K562 (cell line): ENCODE measurements around the gene PTPN5. TPM values are rescaled to one million over a fixed set of nuclear protein-coding genes. Genes with fewer than 3 reads are reported as not detected.

Experiments
- ARNT ChIP-seq, 2 experiments: fragments of 450-650 bp; IDR thresholded peaks; 2 replicates each; pipeline ENCODE4 v1.6.1; 2016; ENCODE audit warnings: mild to moderate bottlenecking in 1 of 2
- ATF1 ChIP-seq, 2 experiments: fragments of 450-650 bp in 1 of 2; IDR thresholded peaks; 2 replicates each; pipeline ENCODE4 v1.6.1; 2016; ENCODE audit warnings: missing compliant biosample characterization in 1 of 2, missing genetic modification characterization in 1 of 2
- BACH1 ChIP-seq: fragments of 200-800 bp; sonication (Bioruptor generic); IDR thresholded peaks from 2 replicates; pipeline ENCODE4 v1.6.1; 2016; ENCODE audit warnings: missing genetic modification characterization, missing compliant biosample characterization
- BCL6 ChIP-seq: fragments of 250-450 bp; sonication (Bioruptor Pico); IDR thresholded peaks from 2 replicates; pipeline ENCODE4 v1.4.0; 2020
- BMI1 ChIP-seq: fragments of 150-350 bp; IDR thresholded peaks from 2 replicates; pipeline ENCODE4 v1.6.1; 2014; ENCODE audit warnings: low read length
- BRD4 ChIP-seq: fragments of 200-600 bp; sonication (generic); IDR thresholded peaks from 2 replicates; pipeline ENCODE4 v1.6.1; 2017; ENCODE audit warnings: inconsistent platforms
- CBX5 ChIP-seq: IDR thresholded peaks from 2 replicates; pipeline ENCODE4 v1.6.1; 2014; ENCODE audit warnings: low read depth, borderline replicate concordance
- COPS2 ChIP-seq: fragments of 450-650 bp; conservative IDR thresholded peaks from 2 replicates; pipeline ENCODE4 v1.6.1; 2016; ENCODE audit warnings: mild to moderate bottlenecking, moderate library complexity
- EWSR1 ChIP-seq: fragments of 450-650 bp; IDR thresholded peaks from 2 replicates; pipeline ENCODE4 v1.6.1; 2018; ENCODE audit warnings: borderline replicate concordance, mild to moderate bottlenecking, low read depth, moderate library complexity; ENCODE audit not compliant: partially characterized antibody
- MAFG ChIP-seq: fragments of 450-650 bp; conservative IDR thresholded peaks from 2 replicates; pipeline ENCODE4 v1.6.1; 2016; ENCODE audit warnings: missing genetic modification characterization, missing compliant biosample characterization
- MECOM ChIP-seq: fragments of 250-450 bp; sonication (Bioruptor Pico); IDR thresholded peaks from 2 replicates; pipeline ENCODE4 v1.8.0; 2022; ENCODE audit warnings: inconsistent platforms
- MED1 ChIP-seq: sonication (generic); formaldehyde crosslinking; IDR thresholded peaks from 2 replicates; pipeline ENCODE4 v1.8.1; 2023; ENCODE audit warnings: missing genetic modification reagents, borderline replicate concordance
- NCOR1 ChIP-seq: fragments of 450-650 bp; IDR thresholded peaks from 2 replicates; pipeline ENCODE4 v1.6.1; 2016; ENCODE audit warnings: mild to moderate bottlenecking, moderate library complexity
- NFYB ChIP-seq: IDR thresholded peaks from 2 replicates; pipeline ENCODE4 v1.6.1; 2011; ENCODE audit warnings: mild to moderate bottlenecking, moderate library complexity; ENCODE audit not compliant: insufficient read length; ENCODE audit errors: extremely low read depth
- NR2C1 ChIP-seq, 2 experiments: fragments of 450-650 bp; IDR thresholded peaks; 2 replicates each; pipeline ENCODE4 v1.6.1; 2017; ENCODE audit warnings: mild to moderate bottlenecking in 2 of 2, antibody characterized with exemption in 1 of 2, inconsistent platforms in 1 of 2, missing compliant biosample characterization in 1 of 2, missing genetic modification characterization in 1 of 2
- PCBP1 ChIP-seq: fragments of 200-400 bp; formaldehyde crosslinking; IDR thresholded peaks from 2 replicates; pipeline ENCODE4 v1.6.1; 2018; ENCODE audit warnings: mild to moderate bottlenecking, low read depth, low read length; ENCODE audit not compliant: poor library complexity, severe bottlenecking
- POLR2B ChIP-seq: fragments of 450-650 bp; IDR thresholded peaks from 2 replicates; pipeline ENCODE4 v1.6.1; 2018; ENCODE audit warnings: low read depth; ENCODE audit not compliant: partially characterized antibody
- PRMT5 ChIP-seq: sonication (generic); formaldehyde crosslinking; IDR thresholded peaks from 2 replicates; pipeline ENCODE4 v1.5.0; 2020; ENCODE audit warnings: missing genetic modification reagents
- THRAP3 ChIP-seq: fragments of 450-650 bp; IDR thresholded peaks from 2 replicates; pipeline ENCODE4 v1.6.1; 2016; ENCODE audit warnings: mild to moderate bottlenecking, inconsistent platforms, borderline replicate concordance
- ZBTB8A ChIP-seq: fragments of 450-650 bp; IDR thresholded peaks from 2 replicates; pipeline ENCODE4 v1.6.1; 2018; ENCODE audit warnings: mild to moderate bottlenecking, moderate library complexity; ENCODE audit not compliant: partially characterized antibody
- ZNF184 ChIP-seq: sonication (generic); formaldehyde crosslinking; IDR thresholded peaks from 2 replicates; pipeline ENCODE4 v1.5.0; 2020; ENCODE audit warnings: missing genetic modification reagents
- ZNF766 ChIP-seq: fragments of 200-800 bp; sonication (Bioruptor generic); conservative IDR thresholded peaks from 2 replicates; pipeline ENCODE4 v1.6.1; 2016; ENCODE audit warnings: missing genetic modification characterization, missing compliant biosample characterization
- polyA plus RNA-seq, 8 experiments: library from polyadenylated mRNA; depleted of rRNA in 4 of 8; stranded (reverse) in 5 of 8; unstranded in 3 of 8; fragments of >200 nt; fragmentation: Nextera tagmentation in 2 of 8; fragmentation: Illumina TruSeq in 1 of 8; extraction: Ambion mirVana in 2 of 8; extraction: Trizol in 1 of 8; gene quantifications; 2 replicates each; pipeline versions ENCODE4 v1.2.1 to v1.2.3, GENCODE V29; 2011 to 2014; ENCODE audit warnings: inconsistent platforms in 1 of 8, missing spikeins in 1 of 8
- total RNA-seq, 7 experiments: library from RNA; depleted of rRNA in 6 of 7; stranded (reverse); fragments of >200 nt in 6 of 7; fragmentation: Illumina TruSeq in 2 of 7; extraction: Trizol in 2 of 7; gene quantifications; 2 replicates each; pipeline versions ENCODE4 v1.2.1 to v1.2.3, GENCODE V29; 2011 to 2021; ENCODE audit warnings: low replicate concordance in 1 of 7
- TF ChIP-seq, protein P1 (sequence below), 2 experiments: fragments of 450-650 bp; conservative IDR thresholded peaks; 2 replicates each; pipeline ENCODE4 v1.6.1; 2017; ENCODE audit warnings: mild to moderate bottlenecking in 2 of 2, moderate library complexity in 2 of 2
- TF ChIP-seq, protein P2 (sequence below), 2 experiments: IDR thresholded peaks; 2 replicates each; pipeline ENCODE4 v1.6.1; 2012; ENCODE audit warnings: improper control_type of control experiment in 2 of 2, low read depth in 2 of 2, low read length in 2 of 2, borderline replicate concordance in 1 of 2
- TF ChIP-seq, protein P3 (sequence below): fragments of 250-450 bp; sonication (Bioruptor Pico); IDR thresholded peaks from 2 replicates; pipeline ENCODE4 v1.6.1; 2021; ENCODE audit warnings: mild to moderate bottlenecking

Gene PTPN5
- total and polyA plus RNA-seq, 9 of the 15 experiments (the other 6 are each of a cell fraction or from before 2014, with no cell fraction given), result not detected

DNA sequence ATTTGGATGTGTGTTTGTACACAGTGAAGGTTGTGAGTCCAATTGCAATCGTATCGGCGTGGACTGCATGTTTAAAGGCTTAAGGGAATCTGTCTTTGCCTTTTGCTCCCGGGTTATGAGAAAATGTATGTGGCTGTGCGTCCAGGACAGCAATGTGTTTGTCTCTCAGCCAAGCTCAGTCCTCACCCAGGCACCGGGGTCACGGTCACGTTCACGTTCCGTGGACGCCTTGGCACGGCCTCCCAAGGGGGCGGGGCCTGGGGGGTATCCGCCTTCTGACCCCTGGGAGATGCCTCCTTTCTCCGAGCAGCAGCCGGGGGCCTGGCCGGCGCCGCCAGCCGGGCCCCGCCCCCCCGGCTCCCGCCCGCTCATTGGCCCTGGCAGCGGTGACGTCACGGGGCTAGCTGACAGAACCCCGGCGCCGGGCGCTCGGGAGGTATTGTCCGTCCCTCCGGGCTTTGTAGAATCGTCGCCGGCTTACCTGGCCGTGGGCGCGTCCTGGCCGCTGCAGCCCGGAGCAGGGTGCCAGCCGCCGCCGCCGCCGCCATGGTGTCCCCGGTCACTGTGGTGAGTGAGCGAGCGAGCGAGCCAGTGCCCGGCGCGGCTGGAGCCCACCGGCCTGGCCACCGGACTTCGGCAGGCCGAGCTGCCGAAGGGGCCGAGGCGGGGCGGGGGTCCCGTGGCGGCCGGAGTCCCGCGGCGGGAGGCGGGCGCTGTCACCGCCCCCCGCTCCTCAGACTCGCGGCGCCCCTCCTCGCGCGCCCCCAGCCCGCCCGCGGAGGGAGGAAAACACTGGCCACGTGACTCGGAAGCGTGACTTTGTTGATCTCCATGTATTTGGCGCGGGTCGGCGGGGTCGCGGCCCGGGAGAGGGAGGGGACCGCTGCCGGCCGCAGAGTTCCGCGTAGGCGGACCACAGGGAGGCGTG is 93.0 kb downstream of the PTPN5 start, which contains the start of gene TMEM86A (continued):
- peak; percentile 17 for TF ChIP-seq NFYB
- TF ChIP-seq ARNT (IDR thresholded peaks at IDR 0.05), result no peak
- TF ChIP-seq COPS2, result no peak
- TF ChIP-seq, protein P1, sequence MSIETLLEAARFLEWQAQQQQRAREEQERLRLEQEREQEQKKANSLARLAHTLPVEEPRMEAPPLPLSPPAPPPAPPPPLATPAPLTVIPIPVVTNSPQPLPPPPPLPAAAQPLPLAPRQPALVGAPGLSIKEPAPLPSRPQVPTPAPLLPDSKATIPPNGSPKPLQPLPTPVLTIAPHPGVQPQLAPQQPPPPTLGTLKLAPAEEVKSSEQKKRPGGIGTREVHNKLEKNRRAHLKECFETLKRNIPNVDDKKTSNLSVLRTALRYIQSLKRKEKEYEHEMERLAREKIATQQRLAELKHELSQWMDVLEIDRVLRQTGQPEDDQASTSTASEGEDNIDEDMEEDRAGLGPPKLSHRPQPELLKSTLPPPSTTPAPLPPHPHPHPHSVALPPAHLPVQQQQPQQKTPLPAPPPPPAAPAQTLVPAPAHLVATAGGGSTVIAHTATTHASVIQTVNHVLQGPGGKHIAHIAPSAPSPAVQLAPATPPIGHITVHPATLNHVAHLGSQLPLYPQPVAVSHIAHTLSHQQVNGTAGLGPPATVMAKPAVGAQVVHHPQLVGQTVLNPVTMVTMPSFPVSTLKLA (conservative IDR thresholded peaks at IDR 0.05), result peak; percentile 86 to 89
- no peak for TF ChIP-seq CBX5
- no peak for TF ChIP-seq MED1 (CRISPR knock-in tag)
- no peak for TF ChIP-seq BACH1
- no peak for TF ChIP-seq ZNF184 (CRISPR knock-in tag)
- no peak for TF ChIP-seq THRAP3
- no peak for TF ChIP-seq BRD4
- TF ChIP-seq POLR2B, result no peak
- TF ChIP-seq, protein P2, sequence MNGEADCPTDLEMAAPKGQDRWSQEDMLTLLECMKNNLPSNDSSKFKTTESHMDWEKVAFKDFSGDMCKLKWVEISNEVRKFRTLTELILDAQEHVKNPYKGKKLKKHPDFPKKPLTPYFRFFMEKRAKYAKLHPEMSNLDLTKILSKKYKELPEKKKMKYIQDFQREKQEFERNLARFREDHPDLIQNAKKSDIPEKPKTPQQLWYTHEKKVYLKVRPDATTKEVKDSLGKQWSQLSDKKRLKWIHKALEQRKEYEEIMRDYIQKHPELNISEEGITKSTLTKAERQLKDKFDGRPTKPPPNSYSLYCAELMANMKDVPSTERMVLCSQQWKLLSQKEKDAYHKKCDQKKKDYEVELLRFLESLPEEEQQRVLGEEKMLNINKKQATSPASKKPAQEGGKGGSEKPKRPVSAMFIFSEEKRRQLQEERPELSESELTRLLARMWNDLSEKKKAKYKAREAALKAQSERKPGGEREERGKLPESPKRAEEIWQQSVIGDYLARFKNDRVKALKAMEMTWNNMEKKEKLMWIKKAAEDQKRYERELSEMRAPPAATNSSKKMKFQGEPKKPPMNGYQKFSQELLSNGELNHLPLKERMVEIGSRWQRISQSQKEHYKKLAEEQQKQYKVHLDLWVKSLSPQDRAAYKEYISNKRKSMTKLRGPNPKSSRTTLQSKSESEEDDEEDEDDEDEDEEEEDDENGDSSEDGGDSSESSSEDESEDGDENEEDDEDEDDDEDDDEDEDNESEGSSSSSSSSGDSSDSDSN (IDR thresholded peaks at IDR 0.05; ENCODE audit: borderline replicate concordance in 1 of 2, low read depth in 2 of 2, low read length in 2 of 2), result 0 out of 4 replicates have a peak, but pooled peaks of 1 of the 2 experiments have one; percentile 36
- TF ChIP-seq, protein P3, sequence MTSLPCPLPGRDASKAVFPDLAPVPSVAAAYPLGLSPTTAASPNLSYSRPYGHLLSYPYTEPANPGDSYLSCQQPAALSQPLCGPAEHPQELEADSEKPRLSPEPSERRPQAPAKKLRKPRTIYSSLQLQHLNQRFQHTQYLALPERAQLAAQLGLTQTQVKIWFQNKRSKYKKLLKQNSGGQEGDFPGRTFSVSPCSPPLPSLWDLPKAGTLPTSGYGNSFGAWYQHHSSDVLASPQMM (CRISPR knock-in tag), result no peak
- TF ChIP-seq ZNF766 (CRISPR knock-in tag), result no peak
- 0 out of 2 replicates have a peak, but pooled peaks have one; percentile 33 for TF ChIP-seq ATF1 (CRISPR knock-in tag; IDR thresholded peaks at IDR 0.05)
- peak; percentile 97 for TF ChIP-seq ATF1 (tag; IDR thresholded peaks at IDR 0.05)
- no peak for TF ChIP-seq ZBTB8A
- peak; percentile 31 for TF ChIP-seq PCBP1
- no peak for TF ChIP-seq BMI1
- peak; percentile 55 for TF ChIP-seq NR2C1 (IDR thresholded peaks at IDR 0.05)
- peak; percentile 61 for TF ChIP-seq NR2C1 (tag; IDR thresholded peaks at IDR 0.05)
- TF ChIP-seq PRMT5 (CRISPR knock-in tag), result no peak
- TF ChIP-seq MAFG (tag), result no peak
- no peak for TF ChIP-seq MECOM (CRISPR knock-in tag)
- no peak for TF ChIP-seq EWSR1
- TF ChIP-seq NCOR1, result no peak
- no peak for TF ChIP-seq BCL6
